Neutrophil (primary cell): ENCODE data around the gene NEU4.

Experiments
- H3K27ac ChIP-seq: fragments of 200-600 bp; sonication (generic); 2 replicates; pipeline ENCODE4 v1.5.1; 2016; ENCODE audit warnings: mild to moderate bottlenecking, moderate library complexity
- H3K27me3 ChIP-seq: fragments of 200-600 bp; sonication (generic); 2 replicates; pipeline ENCODE4 v1.6.0; 2016; ENCODE audit warnings: mild to moderate bottlenecking
- H3K36me3 ChIP-seq: fragments of 200-600 bp; sonication (generic); 2 replicates; pipeline ENCODE4 v1.5.1; 2017
- H3K4me1 ChIP-seq, 2 experiments: fragments of 200-600 bp in 1 of 2; sonication (generic) in 1 of 2; 1 replicate in 1 of 2; 2 replicates in 1 of 2; pipeline versions ENCODE4 v1.5.1 to v1.6.1; 2013 to 2016; ENCODE audit warnings: low read depth in 1 of 2, low read length in 1 of 2, mild to moderate bottlenecking in 1 of 2, moderate library complexity in 1 of 2; ENCODE audit not compliant: control insufficient read depth in 1 of 2, insufficient read depth in 1 of 2
- H3K4me3 ChIP-seq, 2 experiments: fragments of 200-600 bp in 1 of 2; sonication (generic) in 1 of 2; 1 replicate in 1 of 2; 2 replicates in 1 of 2; pipeline ENCODE4 v1.5.1; 2013 to 2016; ENCODE audit warnings: low read depth in 1 of 2, low read length in 1 of 2, mild to moderate bottlenecking in 1 of 2, moderate library complexity in 1 of 2
- H3K9me3 ChIP-seq: fragments of 200-600 bp; sonication (generic); 2 replicates; pipeline ENCODE4 v1.5.1; 2016
- TF ChIP-seq, protein P1 (sequence below): fragments of 200-600 bp; sonication (generic); IDR thresholded peaks from 2 replicates; pipeline ENCODE4 v1.5.1; 2016; ENCODE audit warnings: antibody characterized with exemption

NEU4 gene

DNA sequence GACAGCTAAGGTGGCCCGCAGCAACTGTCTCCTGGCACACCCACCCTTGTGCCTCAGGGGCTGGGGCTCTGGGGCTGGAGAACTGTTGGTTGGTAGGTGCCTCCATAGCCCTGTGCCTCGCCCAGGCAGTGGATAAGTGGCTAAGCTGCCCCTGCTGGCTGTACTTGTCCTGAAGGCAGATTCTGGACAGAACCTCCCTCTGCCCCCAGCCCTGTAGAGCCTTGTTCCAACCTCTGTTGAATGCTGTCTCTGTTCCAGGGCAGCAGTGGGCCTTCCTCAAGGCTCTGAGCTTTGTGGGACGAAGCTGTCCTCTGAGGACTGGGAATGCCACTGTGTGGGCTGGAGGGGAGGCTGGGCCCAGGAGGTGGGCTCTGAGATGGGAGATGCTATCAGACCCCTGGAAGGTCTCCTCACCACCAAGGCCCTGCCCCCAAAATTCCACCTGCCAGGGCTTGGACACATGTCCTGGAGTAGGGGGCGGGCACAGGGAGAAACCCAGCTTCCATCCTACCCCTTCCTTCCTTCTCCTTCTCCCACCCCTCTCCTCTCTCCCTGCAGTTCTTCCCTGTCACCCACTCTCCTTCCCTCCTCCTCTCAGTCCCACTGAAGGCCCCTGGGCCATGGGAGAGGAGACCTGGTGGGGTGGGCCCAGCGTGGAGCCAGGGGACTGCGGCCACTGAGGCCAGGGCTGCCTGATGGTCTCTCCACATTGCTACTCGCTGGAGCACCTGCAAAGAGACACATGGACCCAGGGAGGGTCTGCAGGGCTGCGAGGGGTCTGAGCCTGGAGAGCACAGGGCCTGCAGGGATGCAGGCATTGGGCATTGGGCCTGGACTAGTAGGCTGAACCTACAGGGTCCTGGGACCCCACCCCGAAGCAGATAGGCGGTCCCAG lies 51.4 kb downstream of the NEU4 start:
- Histone ChIP-seq H3K4me3 (no peak overlapping the region), H3K9me3 (no peaks in the 10 kb centered on the region), H3K27ac (no peak overlapping the region), H3K27me3 (peaks cover 58% of the 10 kb centered on the region), H3K36me3 (no peaks in the 10 kb centered on the region), H3K4me1 (no peaks in the 10 kb centered on the region)
- TF ChIP-seq, protein P1, sequence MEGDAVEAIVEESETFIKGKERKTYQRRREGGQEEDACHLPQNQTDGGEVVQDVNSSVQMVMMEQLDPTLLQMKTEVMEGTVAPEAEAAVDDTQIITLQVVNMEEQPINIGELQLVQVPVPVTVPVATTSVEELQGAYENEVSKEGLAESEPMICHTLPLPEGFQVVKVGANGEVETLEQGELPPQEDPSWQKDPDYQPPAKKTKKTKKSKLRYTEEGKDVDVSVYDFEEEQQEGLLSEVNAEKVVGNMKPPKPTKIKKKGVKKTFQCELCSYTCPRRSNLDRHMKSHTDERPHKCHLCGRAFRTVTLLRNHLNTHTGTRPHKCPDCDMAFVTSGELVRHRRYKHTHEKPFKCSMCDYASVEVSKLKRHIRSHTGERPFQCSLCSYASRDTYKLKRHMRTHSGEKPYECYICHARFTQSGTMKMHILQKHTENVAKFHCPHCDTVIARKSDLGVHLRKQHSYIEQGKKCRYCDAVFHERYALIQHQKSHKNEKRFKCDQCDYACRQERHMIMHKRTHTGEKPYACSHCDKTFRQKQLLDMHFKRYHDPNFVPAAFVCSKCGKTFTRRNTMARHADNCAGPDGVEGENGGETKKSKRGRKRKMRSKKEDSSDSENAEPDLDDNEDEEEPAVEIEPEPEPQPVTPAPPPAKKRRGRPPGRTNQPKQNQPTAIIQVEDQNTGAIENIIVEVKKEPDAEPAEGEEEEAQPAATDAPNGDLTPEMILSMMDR, result no peak

DNA sequence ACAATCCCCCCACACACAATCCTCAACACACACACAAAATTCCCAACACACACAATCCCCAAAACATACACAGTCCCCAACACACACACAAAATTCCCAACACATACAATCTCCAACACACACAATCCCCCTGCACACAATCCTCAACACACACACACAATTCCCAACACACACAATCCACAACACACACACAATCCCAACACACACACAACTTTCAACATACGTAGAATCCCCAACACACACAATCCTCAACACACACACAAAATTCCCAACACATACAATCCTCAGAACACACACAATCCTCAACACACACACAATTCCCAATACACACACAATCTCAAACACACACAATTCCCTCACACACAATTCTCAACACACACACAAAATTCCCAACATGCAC lies 52.3 kb downstream of the NEU4 start:
- TF ChIP-seq, protein P1, result no peak
- Histone ChIP-seq H3K9me3 (no peaks in the 10 kb centered on the region), H3K4me3 (no peak overlapping the region), H3K27me3 (peaks cover 61% of the 10 kb centered on the region), H3K4me1 (no peaks in the 10 kb centered on the region), H3K36me3 (no peaks in the 10 kb centered on the region), H3K27ac (no peak overlapping the region)

DNA sequence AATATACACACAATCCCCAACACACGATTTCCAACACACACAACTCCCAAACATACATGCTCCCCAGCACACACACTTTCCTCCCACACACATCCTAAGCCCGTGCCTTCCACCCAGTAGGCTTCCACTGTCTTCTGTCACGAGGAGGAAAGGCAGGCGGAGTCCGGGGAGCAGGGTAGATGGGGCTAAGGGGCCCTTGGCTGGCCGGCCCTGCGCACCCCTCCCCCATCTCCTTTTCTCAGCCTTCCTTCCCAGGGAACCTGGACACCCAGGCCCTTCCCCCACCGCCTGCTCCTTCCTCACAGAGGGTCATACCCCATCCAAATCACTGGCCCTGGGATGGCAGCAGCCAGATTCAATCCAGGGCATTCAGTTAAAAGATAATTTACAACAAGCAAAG lies 53.1 kb downstream of the NEU4 start:
- TF ChIP-seq, protein P1, result no peak
- Histone ChIP-seq H3K4me3 (no peak overlapping the region), H3K9me3 (no peaks in the 10 kb centered on the region), H3K36me3 (no peaks in the 10 kb centered on the region), H3K4me1 (no peaks in the 10 kb centered on the region), H3K27ac (no peak overlapping the region), H3K27me3 (peaks cover 70% of the 10 kb centered on the region)

DNA sequence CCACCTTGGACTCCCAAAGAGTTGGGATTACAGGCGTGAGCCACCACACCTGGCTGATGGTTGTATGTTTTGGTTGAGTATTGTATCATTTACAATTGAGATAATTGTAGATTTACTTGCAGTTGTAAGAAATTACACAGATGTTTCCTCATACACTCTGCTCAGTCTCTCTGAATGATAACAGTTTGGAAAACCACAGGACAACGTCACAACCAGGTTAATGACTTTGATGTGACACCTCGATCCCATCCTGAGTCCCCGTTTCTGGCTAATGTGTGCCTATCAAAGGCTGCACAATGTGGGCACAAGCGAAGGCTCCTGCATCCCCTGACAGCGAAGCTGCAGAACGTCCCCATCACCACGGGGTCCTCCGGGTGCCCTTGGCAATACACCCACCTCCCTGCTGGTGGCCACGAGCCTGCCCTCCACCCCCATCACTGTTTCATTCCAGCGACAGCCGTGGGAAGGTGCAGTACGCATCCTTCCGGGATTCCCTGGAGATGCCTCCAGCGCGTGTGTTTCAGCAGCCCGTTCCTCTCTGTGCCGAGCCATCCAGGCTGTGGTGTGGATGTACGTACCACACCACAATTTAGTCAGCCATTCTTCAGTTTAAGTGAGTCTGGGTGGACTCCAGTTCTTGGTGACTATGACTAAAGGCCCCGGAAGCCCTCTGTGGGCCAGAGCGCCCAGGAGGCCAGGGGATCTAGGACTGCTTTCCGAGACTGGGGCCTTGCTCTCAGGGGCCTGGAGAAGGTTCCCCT lies 54.0 kb downstream of the NEU4 start:
- Histone ChIP-seq H3K4me3 (no peak overlapping the region), H3K9me3 (no peaks in the 10 kb centered on the region), H3K27ac (no peak overlapping the region), H3K27me3 (peaks cover 78% of the 10 kb centered on the region), H3K4me1 (no peaks in the 10 kb centered on the region), H3K36me3 (no peaks in the 10 kb centered on the region)
- TF ChIP-seq, protein P1, result no peak

DNA sequence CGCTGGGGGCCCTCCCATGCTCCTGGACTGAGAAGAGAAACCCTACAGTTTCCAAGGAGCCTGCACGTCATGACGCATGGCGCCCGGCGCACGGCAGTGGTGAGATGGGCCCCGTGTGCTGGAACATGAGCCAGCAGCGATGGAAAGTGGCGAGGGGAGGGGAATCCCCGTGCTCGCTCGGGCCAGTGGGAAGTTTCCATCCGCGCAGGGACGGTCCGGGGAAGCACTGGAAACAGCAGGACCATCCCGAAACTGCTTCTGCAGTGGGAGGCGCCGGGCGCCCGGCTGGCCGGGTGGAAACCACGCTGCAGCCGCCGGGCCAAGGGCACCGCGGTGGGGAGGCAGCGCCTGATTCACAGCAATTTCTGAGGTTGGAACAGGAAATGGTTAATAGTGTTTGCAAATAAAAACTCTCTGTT lies 54.6 kb downstream of the NEU4 start:
- TF ChIP-seq, protein P1, result no peak
- no peaks in the 10 kb centered on the region for H3K9me3 ChIP-seq
- H3K4me3 ChIP-seq, result no peak overlapping the region
- no peaks in the 10 kb centered on the region for H3K4me1 ChIP-seq
- no peaks in the 10 kb centered on the region for H3K36me3 ChIP-seq
- H3K27ac ChIP-seq, result no peak overlapping the region
- peaks cover 84% of the 10 kb centered on the region for H3K27me3 ChIP-seq
